A549 (cell line): ENCODE measurements around the gene C10orf62.
"Not testable (repeated sequence)": the region's sequence is repeated elsewhere in the genome, so short reads cannot be mapped to it uniquely, and the experiment has no call there.

Source experiments
- EP300 ChIP-seq, 2 experiments: fragments of >200 bp; sonication (Bioruptor Twin); formaldehyde crosslinking; IDR thresholded peaks; 2 replicates in 1 of 2; 3 replicates in 1 of 2; pipeline ENCODE4 v1.6.1; 2016 to 2017
- NR3C1 ChIP-seq: fragments of >200 bp; sonication (Bioruptor Twin); formaldehyde crosslinking; IDR thresholded peaks from 3 replicates; pipeline ENCODE4 v1.6.1; 2017
- TF ChIP-seq, protein P1 (sequence below): fragments of >200 bp; sonication (Bioruptor Twin); formaldehyde crosslinking; IDR thresholded peaks from 3 replicates; pipeline ENCODE4 v1.5.1; 2016

DNA sequence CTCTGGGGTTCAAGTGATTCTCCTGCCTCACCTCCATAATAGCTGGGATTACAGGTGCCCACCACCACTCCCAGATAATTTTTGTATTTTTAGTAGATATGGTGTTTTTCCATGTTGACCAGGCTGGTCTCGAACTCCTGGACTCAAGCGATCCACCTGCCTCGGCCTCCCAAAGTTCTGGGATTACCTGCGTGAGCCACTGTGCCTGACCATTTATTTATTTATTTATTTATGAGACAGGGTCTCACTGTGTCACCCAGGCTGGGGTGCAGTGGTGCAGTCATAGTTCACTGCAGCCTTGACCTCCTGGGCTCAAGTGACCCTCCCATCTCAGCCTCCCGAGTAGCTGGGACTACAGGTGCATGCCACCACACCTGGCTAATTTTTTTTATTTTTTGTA lies 35.2 kb upstream of the C10orf62 start:
- TF ChIP-seq, protein P1, sequence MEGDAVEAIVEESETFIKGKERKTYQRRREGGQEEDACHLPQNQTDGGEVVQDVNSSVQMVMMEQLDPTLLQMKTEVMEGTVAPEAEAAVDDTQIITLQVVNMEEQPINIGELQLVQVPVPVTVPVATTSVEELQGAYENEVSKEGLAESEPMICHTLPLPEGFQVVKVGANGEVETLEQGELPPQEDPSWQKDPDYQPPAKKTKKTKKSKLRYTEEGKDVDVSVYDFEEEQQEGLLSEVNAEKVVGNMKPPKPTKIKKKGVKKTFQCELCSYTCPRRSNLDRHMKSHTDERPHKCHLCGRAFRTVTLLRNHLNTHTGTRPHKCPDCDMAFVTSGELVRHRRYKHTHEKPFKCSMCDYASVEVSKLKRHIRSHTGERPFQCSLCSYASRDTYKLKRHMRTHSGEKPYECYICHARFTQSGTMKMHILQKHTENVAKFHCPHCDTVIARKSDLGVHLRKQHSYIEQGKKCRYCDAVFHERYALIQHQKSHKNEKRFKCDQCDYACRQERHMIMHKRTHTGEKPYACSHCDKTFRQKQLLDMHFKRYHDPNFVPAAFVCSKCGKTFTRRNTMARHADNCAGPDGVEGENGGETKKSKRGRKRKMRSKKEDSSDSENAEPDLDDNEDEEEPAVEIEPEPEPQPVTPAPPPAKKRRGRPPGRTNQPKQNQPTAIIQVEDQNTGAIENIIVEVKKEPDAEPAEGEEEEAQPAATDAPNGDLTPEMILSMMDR = not testable (repeated sequence)
- not testable (repeated sequence) for TF ChIP-seq NR3C1; EP300 (IDR thresholded peaks at IDR 0.05)
